Measurements from ENCODE around the gene SMAD9. TPM values are rescaled to one million over a fixed set of nuclear protein-coding genes. Genes with fewer than 3 reads are reported as not detected.

Gene SMAD9
- total and polyA plus RNA-seq, 2 of the 13 experiments (the other 11 are each of a cell fraction or from before 2014, with no cell fraction given), result 4.2 to 7.7 TPM

GRCh38 chr13:36837354-36838092 lies 82.5 kb downstream of the SMAD9 start:
- H3K79me2 ChIP-seq (ENCODE audit: insufficient read depth, low read length), result no peaks in the 10 kb centered on the region
- POLR2A ChIA-PET, result no interaction called here
- no peak overlapping the region for H3K27ac ChIP-seq (ENCODE audit: extremely low read length, insufficient read depth, low read length)
- H3K36me3 ChIP-seq (replicated peaks in 1 of 2; ENCODE audit: control insufficient read depth in 1 of 2, insufficient read depth in 2 of 2, low read length in 2 of 2), result no peaks in the 10 kb centered on the region; a peak in 1 of 5 replicates
- in situ Hi-C loops (cut with HindIII; ENCODE audit: extremely low pct_ligation_motif_present, low pct_unique_long_range_greater_than_20kb) (no loop called here), intact Hi-C loops (cut with micrococcal nuclease; ENCODE audit: unreplicated experiment) (no loop called here)
- DNase-seq (ENCODE audit: low spot score) (no peak), ATAC-seq (peak; percentile 66), FAIRE-seq (no peak)
- H3K4me2 ChIP-seq (ENCODE audit: low read depth, low read length), result no peak overlapping the region
- no peak overlapping the region for H3K4me3 ChIP-seq (replicated peaks in 1 of 3; ENCODE audit: insufficient read depth in 1 of 3, low read depth in 2 of 3, low read length in 3 of 3)
- no peak overlapping the region for H3K9ac ChIP-seq (ENCODE audit: insufficient read depth, low read depth, low read length)
- H2AFZ ChIP-seq (ENCODE audit: low read length), result no peak overlapping the region
- no peaks in the 10 kb centered on the region for H3K9me3 ChIP-seq (ENCODE audit: low read length)
- no peak for TF ChIP-seq ZNF44 (CRISPR knock-in tag; IDR thresholded peaks at IDR 0.05)
- TF ChIP-seq ZKSCAN1 (IDR thresholded peaks at IDR 0.05; ENCODE audit: low read length), result no peak
- TF ChIP-seq LBX2 (CRISPR knock-in tag; IDR thresholded peaks at IDR 0.05; ENCODE audit: borderline replicate concordance), result no peak
- no peak for TF ChIP-seq ZSCAN29 (CRISPR knock-in tag; conservative IDR thresholded peaks at IDR 0.05)
- no peak for TF ChIP-seq REST (IDR thresholded peaks at IDR 0.05; ENCODE audit: borderline replicate concordance in 1 of 2, low read depth in 1 of 2, low read length in 2 of 2)
- TF ChIP-seq MBNL3 (CRISPR knock-in tag; conservative IDR thresholded peaks at IDR 0.05), result no peak
- no peak for TF ChIP-seq ZNF644 (CRISPR knock-in tag; IDR thresholded peaks at IDR 0.05; ENCODE audit: low read depth)
- no peak for TF ChIP-seq ZNF773 (CRISPR knock-in tag; IDR thresholded peaks at IDR 0.05; ENCODE audit: borderline replicate concordance)
- no peak for TF ChIP-seq PITX1 (CRISPR knock-in tag; IDR thresholded peaks at IDR 0.05)
- no peak for TF ChIP-seq ZNF749 (CRISPR knock-in tag; IDR thresholded peaks at IDR 0.05; ENCODE audit: borderline replicate concordance)
- TF ChIP-seq ZNF484 (CRISPR knock-in tag; IDR thresholded peaks at IDR 0.05; ENCODE audit: borderline replicate concordance, low read depth), result no peak
- no peak for TF ChIP-seq YY1 (IDR thresholded peaks at IDR 0.05; ENCODE audit: insufficient read depth, insufficient replicate concordance, low read depth, low read length)
- no peak for TF ChIP-seq NCOR1 (IDR thresholded peaks at IDR 0.05; ENCODE audit: borderline replicate concordance, low read length)
- TF ChIP-seq ZNF746 (CRISPR knock-in tag; IDR thresholded peaks at IDR 0.05), result no peak
- no peak for TF ChIP-seq RFXAP (CRISPR knock-in tag; IDR thresholded peaks at IDR 0.05; ENCODE audit: borderline replicate concordance)
- TF ChIP-seq SOX5 (CRISPR knock-in tag; IDR thresholded peaks at IDR 0.05; ENCODE audit: borderline replicate concordance), result no peak
- BruUV-seq (replicated peaks), result no TSS peak
- no peaks in the 10 kb centered on the region for H4K20me1 ChIP-seq (ENCODE audit: insufficient read depth, low read length)
- 86% methylated on average over 3 of the region's 4 CpGs for WGBS (ENCODE audit: low lambda C conversion rate)
- CTCF ChIA-PET (ENCODE audit: low intra/inter-chr PET ratio, low total read pairs), result no interaction called here
- H3K27me3 ChIP-seq (ENCODE audit: control insufficient read depth in 1 of 2, insufficient read depth in 2 of 2, low read length in 2 of 2), result no peaks in the 10 kb centered on the region
- no peaks in the 10 kb centered on the region for H3K4me1 ChIP-seq (ENCODE audit: insufficient read depth, low read length)

All from HepG2 (cell line).